GM12872 (cell line): ENCODE measurements around the gene SLC22A23.

ENCODE experiments used
- CTCF ChIP-seq: IDR thresholded peaks from 3 replicates; pipeline ENCODE4 v1.5.1; 2011; ENCODE audit warnings: low read depth, mild to moderate bottlenecking, low read length, moderate library complexity; ENCODE audit not compliant: insufficient read depth

SLC22A23 gene

GRCh38 chr6:3349388-3350251 lies 107.2 kb downstream of the SLC22A23 start:
- TF ChIP-seq CTCF = no peak

GRCh38 chr6:3348821-3349220 lies 108.0 kb downstream of the SLC22A23 start:
- TF ChIP-seq CTCF = no peak

- TF ChIP-seq CTCF = no peak
Observed at GRCh38 chr6:3347826-3348225, 109.0 kb downstream of the SLC22A23 start.

- TF ChIP-seq CTCF = no peak
Observed at GRCh38 chr6:3347247-3347646, 109.6 kb downstream of the SLC22A23 start.

- TF ChIP-seq CTCF = no peak
Observed at GRCh38 chr6:3346476-3346875, 110.4 kb downstream of the SLC22A23 start.

GRCh38 chr6:3345836-3346235 lies 111.0 kb downstream of the SLC22A23 start:
- TF ChIP-seq CTCF = no peak

GRCh38 chr6:3343089-3343883 lies 113.6 kb downstream of the SLC22A23 start:
- TF ChIP-seq CTCF = no peak
